Activated CD4-positive, alpha-beta T cell treated with anti-CD3 and anti-CD28 coated beads for 48 hours (primary cell): ENCODE measurements around the gene AP1B1.
"Not testable (repeated sequence)": the region's sequence is repeated elsewhere in the genome, so short reads cannot be mapped to it uniquely, and the experiment has no call there.

ENCODE experiments used
- DNase-seq: peaks from one replicate; pipeline ENCODE4 v3.0.0-alpha.2; 2020

The AP1B1 gene

DNA sequence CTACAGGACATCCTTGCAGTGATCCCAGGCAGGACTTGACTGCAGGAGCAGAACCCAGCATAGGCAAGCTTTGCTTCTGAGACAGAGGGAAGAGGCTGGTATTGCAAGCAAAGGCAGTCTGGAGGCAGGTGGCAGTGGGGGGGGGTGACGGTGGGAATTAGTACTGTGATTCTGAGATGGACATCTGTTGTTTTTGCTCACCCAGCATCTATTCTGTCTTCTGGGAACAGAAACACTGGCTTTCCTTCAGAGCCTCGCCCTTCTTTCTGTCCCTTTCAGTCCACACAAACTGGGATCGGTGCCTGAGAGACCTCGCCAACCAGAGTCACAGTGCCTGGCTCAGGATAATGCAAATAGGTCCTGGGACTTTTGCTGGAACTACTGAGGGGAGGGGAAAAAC, 41.7 kb downstream of the AP1B1 start:
- DNase-seq = no peak

DNA sequence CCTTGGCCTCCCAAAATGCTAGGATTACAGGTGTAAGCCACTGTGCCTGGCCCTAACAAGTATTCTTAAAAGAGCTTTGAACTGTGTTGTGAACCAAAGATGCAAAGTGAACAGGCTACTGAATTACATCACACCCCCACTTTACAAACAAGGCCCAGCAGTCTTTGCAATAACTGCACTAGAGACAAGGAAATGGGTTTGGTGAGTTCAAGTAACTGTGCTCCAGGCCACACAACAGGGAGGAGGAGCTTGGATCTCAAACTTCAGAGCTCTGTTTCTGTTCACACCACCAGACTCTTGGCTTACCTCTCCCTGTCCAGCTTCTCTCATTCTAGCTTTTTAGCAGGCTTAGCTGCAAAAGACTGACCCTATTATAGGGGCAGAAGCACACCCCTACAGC, 42.4 kb downstream of the AP1B1 start:
- no peak for DNase-seq

DNA sequence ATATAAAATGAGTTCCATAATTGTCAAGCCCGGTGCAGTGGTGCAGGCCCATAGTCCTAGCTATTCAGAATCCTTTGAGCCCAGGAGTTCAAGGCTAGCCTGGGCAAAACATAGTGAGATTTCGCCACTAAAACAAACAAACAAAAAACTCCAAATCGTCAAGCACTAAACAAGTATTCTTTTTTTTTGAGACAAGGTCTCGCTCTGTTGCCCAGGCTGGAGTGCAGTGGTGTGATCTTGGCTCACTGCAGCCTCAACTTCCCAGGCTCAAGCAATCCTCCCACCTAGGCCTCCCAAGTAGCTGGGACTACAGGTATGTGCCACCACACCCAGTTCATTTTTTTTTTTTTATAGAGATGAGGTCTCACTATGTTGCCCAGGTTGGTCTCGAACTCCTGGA, 43.5 kb downstream of the AP1B1 start:
- not testable (repeated sequence) for DNase-seq

DNA sequence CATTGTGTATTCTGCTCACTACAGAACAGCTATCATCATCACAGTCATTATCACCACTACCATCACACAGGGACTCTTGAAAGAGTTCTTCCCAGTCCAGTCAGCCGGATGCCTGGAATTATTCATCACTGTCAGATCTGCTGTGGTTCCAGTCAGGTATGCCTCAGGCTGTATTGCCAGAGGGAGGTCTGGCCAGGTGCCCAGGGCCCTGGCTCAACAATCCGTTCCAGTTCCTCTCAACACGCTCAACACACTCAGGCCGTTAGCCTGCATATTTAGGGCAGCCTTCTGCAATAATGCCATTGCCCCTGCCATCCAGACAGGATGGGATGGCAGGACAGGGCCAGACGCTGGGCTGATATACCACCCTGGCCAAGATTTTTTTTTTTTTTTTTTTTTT, 44.2 kb downstream of the AP1B1 start:
- DNase-seq = no peak

DNA sequence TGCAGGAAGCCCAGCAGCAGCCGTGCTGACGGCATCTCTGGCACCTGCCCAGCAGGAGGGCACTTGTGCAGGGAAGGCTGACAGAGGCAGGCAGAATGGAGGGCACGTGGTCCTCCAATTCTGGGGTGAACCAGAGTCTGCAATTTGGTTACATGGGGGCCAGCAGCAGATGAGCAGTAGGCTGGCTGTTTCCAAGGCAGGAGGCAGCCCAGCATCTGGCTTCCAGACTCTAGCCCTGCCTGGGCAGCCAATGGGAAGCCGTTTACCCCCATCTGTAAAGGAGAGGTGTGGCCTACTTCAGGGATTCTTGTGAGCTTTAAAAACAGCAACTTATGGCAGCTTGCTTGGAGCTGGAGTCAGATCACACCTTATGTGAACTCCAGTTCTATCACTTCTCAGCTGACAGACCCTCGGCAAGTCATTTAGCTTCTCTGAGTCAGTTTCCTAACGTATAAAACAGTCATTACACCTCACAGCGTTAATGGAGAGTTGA, 45.0 kb downstream of the AP1B1 start:
- DNase-seq = no peak

DNA sequence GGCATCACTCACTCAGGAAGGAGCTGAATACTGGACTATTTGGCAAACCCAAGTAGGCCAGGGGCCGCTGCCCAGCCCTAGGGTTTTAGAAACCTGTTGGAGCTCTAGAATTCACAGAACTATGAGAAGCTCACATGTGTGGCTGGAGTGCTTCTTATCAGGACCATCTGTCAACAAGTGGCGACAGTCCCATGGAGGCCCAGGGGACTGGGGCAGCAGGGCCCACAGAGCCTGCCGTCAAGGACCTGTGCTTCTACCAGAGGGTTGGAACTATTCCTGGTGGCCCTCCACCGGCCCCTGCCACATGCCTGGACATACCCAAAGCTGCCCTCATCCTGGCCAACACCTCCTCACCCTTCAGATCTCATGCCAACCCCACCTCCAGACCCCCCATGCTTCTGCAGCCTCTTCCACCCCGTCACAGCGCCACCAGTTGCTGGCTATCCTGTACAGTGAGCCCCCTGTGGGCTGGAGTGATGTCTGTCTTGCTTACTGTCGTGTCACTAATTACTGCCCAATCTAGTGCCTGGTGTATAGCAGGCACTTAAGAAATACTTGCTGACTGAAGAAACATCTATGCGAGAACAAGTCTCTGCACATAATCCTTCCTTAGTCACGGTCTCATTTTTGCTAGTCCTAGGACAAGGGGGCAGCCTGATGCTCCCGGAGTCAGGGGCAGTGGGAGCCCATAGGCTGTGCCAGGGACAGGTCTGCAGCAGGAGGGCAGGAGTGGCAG, 45.6 kb downstream of the AP1B1 start:
- no peak for DNase-seq

DNA sequence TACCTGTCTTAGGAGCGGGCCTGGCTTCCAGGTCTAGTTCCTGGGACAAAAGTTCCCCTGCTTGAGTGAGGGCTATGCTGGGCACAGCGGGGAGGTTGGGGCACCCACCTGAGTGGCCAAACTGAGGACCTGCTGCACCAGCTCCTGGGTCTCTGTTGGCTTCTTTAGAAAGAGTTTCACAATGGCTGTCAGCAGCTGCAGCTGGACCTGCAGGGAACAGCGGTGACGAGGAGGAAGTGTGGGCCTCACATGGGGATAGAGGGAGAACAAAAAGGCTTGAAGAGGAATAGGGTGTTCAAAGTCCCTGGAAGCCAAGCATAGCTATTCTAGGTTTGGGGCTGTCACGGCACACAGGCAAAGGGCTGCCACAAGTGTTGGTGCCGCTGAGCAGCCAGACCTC, 46.2 kb downstream of the AP1B1 start:
- no peak for DNase-seq

DNA sequence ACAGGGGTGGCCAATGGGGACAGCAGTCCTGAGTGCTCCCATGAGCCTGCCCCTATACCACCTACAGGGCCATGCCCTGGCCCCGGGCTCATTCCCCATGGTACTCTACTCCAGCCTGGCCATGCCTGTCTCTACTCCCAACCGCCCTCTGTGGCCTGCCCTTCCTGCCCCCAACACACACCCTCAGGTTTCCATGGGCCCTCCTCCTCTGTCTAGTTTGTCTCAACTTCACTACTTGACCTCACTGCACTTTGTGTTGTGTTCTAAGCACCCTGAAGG, 46.6 kb downstream of the AP1B1 start:
- DNase-seq = no peak

DNA sequence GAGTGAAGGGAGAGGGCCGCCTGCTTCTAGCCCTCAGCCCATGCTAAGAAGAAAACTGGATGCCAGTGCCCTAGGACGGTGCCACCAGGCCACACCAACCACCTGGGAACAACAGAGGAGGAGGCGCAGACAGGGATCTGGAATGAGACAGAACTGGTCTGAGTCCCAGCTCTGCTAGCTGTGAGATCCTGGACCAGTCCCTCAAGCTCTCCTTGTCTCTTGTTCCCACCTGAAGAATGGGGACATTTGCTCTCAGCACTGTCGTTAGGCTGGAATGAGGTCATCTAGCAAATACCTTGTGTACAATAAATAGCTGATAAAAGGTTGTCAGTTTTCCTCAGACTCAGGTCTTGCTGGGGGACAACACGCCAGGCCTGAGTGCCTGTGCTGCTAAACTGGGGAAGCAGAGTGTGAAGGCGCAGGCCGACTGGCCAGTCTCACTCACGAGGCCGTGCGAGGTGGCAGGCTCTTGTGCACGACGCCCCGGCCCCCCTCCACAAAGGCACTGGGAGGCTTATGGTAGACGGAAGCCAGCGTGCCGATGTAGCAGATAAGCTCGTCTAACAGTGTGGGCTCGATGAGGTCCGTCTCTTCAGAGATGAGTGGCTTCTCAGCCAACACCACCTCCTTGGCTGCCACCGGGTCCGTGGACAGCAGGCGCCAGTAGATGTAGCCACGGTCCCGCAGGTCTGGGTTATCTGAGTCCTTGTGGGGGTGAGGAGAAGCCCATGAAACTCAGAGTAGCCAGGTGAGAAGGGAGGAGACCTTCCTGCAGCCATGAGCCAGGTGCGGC, 47.1 kb downstream of the AP1B1 start:
- DNase-seq = no peak

DNA sequence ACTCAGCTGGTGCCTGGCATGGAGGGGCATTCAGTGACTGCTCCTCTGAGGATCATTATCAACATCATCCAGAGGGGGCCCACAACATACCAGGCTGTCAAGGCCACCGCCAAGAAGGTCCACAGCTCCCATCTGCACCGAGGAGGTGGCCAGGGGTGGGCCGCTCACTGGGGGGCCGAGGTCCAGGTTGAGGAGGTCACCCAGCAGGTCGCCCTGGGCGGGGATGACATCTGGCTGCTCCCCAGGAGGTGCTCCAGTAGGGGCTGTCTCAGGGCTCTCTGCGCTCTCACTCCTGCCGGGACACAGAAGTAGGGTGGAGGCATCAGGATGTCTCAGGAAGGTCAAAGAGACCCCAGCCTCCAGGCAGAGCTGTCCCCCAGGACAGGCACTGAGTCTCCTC, 47.8 kb downstream of the AP1B1 start:
- no peak for DNase-seq

DNA sequence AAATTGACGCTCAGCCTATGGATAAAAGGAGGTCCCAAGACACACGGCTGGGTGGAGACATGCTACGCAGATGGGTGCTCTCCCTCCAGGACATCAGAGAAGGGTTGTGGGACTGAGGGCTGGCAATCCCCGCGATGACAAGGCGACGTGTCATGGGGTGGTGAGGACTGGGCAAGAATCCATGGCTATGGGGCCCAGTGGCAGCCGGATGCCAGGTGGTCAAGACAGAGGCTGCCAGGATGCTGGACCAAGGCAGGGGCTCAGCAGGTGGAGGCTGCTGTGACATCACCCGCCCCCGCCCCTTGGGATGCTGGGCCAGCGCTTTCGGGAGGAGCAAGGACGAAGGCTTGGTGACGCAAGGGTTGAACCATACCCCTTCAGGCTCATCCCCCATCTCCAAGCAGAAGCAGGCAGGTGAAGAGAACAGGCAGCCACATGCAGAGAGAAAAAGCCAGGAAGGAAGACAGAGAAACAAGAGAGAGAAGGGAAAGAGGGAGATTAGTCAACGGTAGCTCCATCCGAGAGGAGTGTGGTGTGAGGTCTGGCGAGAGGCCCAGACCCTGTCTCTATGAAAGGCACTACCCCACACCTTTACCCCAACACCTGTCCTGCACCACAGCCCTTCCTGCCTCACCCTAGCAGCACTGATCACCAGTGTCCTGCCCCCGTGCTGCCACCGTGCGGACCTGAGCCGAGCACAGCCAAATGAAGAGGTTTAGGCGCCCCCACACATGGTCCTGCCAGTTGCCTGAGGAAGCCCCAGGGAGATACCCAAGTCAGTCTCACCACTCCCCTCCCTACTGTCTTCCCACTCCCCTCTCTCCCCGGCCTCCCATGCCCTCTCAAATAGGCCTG, 48.8 kb downstream of the AP1B1 start:
- DNase-seq = no peak

DNA sequence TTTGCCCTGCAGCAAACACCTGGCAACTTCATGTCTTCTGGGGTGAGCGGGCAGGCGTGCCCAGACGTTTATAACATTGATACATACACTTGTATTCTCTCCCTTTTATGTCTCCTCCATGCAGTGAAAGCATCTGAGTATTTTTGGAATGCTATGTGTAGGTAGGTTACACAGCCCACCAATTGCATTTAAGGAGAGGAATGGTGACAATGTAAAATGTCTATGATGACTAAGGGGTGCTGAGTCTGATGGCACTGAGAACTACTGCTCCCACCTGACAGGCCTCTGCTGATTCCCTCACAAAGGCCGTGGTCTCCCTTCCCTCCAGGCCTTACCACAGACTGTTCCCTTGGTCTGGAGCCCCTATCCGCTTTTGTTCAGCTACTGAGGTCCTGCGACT, 50.0 kb downstream of the AP1B1 start:
- DNase-seq = no peak

DNA sequence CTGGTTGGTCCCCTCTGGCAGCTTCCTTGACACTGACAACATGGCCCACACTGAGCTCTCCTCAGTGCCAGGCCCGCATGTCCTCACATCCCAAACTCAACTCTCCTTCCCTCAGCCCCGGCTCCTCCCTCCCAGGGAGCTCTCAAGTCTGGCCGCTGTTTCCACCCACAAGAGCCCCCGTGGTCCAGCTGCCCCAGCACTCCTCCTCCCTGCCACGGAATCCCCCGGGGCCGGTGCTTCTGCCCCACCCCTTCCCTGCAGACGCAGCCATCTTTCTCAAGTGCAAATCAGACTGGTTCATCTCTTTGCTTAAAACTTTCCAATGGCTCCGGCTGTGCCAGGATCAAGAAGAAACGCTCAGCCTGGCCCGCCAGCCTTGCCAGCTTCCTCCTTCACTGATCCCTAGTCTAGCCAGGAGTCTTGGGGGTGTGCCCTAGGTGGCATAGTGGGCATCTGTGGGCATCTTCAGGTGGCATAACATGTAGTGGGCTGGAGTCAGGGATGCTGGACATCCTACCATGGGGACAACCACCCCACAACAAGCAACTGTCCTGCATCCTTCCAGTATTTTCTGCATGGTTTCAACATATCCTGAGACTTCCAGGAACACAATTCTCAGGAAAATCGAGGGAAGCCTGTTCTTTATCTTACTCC, 50.6 kb downstream of the AP1B1 start:
- DNase-seq = no peak

DNA sequence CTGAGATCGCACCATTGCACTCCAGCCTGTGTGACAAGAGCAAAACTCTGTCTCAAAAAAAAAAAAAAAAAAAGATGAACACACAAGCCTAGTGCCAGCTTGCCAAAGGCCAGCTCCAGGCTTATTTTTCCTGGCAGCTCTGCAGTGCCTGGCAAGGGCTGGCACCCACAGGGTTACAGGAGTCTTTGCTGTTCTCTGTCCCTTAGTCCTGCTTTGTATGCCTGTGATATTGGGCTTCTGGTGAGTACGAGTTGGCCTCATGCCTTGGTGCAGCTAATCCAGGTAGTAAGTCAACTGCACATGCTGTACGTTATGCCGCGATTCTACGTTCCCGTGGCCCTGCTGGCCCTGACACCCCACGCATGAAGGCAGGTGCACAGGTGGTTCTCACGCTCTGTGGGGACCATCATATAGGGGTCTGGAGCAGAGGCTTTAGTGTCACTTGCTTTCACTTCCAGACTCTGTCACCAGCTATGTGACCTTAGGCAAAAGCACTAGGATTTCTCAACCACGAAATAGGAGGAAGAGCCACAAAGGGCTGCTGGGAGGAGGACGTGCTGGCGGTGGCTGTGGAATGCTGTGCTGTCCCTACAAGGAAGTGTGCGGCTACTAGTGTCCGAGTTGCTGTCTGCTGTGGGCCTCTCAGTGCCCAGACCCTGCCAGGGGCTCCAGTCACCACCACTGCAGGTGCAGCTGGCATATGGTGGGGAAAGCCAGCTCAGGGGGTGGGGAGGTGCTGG, 51.4 kb downstream of the AP1B1 start:
- no peak for DNase-seq

DNA sequence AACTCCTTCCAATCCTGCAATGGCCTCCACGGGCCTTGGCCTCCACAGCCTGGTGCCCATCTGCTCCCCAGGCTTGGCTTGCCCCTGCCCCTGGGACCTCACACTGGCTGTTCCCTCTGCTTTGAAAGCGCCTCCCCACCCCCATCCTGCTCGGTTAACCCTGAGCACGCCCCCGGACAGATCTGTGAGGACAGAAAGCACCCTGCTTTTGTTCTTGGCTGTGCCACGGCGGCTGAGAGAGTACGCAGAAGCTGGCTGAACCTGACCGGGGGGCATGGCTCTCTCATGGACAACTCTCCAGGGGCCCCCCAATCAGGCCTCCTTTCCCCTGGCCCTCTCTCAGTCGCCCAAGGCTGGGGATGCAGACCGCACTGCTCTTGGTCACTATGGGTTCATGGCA, 52.7 kb downstream of the AP1B1 start:
- no peak for DNase-seq

DNA sequence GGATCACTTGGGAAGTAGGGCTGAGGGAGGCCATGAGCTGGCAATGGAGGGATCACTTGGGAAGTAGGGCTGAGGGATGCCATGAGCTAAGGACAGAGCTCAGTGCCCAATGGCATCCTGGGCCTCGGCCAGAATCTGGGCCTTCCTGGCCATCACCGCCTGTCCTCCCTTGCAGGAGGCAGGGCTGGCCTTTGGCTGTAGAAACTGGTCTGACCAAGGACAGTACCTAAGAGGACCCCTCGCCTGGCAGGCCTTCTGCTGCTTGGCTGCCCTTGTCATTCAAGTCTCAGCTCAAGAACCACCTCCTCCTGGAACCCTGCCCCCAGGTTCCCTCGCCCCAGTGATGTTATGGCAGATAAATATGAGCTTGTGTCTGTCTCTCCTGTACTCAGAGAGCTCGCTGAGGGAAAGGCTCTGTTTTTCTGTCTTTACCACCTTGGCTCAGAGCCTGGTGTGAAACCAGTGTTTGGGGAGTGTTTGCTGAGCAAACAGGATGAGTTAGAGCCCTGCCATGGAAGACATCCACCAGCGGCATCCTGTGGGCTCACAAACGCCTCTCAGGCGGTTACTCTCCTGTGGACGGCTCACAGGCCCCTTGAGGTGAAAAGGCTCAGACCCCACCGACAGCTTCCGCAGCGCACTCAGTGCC, 53.5 kb downstream of the AP1B1 start:
- no peak for DNase-seq

DNA sequence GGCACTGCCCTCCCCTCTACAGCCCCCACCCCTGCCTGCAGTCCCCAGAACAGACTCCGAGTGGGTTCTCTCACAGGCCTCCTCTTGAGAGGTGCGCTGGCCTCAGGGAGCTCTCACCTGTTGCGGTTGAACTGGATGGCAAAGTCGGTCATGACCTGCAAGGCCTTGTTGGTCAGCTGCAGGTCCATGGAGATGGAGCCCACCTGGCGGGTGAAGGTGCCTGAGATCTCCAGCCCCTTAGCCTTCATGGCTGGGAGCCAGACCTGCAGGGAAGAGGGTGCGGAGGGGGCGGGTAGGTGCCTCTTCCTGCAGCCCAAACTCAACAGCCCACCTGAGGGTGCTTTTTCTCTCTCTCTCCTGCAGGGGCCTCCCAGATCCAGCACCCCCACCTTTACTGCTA, 54.2 kb downstream of the AP1B1 start:
- no peak for DNase-seq

DNA sequence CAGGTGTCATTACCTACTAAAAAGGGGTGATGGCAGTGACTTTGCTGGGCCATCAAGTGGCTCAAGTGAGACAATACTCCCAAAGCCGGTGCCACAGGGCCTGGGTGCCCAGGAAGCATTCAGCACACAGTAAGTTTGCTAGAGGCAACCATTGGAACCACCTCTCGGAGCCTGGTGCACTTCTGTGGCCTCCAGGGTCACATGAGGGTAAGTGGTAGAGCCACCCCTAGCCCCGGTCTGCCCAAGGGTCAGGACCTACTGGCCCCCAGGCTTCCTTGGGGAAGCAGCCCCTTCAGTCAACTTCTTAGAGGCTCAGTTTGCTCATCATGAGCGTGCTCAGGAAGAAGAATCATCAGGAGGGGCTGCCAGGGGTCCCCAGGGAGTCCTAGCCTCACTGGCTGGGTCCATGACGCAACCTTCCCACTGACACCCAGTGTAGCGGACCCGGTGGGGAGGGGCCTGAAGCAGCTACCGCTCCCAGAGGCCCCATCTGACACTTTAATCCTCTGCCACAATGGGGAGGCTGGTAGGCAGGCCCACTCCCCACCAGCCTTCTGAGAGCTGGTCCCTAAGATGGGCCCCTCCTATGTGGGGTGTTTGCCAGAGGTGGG, 55.4 kb downstream of the AP1B1 start:
- no peak for DNase-seq

DNA sequence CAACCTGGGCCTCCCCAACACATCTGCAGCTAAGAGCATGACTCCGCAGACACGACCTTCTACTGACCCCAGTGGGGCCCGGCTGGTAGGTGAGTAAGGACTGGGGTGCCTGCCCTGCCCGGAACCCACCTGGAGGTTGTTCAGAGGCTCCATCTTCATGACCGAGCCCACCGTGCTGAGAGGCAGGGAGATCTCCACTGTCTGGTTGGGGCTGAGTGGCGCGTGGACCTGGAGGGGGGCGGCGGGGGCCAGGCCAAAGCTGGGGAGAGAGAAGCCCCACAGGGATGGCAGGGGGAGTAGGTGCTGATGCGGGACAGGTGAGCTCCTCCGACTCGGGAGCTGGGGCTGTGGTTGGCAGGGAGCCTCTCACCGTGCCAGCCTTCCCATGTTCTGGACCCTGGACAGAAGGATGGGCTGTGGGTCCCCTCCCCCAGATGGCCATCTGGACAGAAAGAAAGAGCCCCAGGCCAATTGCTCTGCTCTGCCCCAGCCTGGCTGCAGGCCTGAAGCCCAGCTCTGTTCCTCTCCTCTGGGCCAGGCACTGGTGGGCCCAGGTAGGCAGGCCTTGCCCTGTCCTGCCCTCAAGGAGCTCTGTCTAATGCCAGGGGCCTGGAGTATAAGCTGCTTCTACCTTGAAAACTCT, 56.6 kb downstream of the AP1B1 start:
- DNase-seq = no peak

DNA sequence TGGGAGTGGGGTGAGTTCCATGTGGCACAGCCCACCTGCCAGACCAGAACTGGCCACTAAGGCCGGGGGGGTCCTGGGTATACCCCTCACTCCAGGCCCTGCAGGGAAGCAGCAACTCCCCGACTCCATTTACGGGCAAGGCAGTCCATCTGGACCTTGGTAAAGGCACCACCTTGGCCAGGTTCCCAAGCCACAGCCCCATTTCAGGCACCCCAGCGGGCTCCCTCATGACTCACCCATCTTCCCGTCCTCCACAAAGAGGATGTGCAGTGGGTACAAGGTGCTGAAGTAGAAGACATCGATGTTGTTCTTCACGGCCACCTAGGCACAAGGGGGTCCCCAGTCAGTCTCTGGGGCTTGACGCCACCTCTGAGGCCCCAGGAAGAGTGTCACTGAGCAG, 57.2 kb downstream of the AP1B1 start:
- no peak for DNase-seq

DNA sequence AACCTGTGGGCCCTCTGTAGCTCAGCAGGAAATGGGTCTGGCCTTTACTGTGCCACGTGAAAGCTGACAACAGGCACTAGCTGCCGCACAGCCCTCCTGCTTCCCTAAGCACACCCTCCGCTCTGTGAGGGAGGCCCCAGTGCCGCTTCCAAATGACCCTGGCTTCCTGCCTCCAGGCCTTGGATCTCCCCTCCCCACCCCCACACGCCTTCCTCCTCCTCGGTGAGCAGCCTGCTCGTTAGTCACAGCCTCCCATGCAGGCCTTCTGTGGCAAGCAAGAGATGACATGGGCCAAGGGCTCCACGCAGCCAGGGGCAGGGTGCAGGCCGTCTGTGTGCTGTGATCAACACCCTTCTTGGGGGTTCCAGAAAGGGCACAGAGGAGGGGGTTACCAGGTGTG, 57.6 kb downstream of the AP1B1 start:
- DNase-seq = no peak
